Measurements from ENCODE around the gene CRYBB2.
"Not testable (repeated sequence)": the region's sequence is repeated elsewhere in the genome, so short reads cannot be mapped to it uniquely, and the experiment has no call there.

CRYBB2 gene

DNA sequence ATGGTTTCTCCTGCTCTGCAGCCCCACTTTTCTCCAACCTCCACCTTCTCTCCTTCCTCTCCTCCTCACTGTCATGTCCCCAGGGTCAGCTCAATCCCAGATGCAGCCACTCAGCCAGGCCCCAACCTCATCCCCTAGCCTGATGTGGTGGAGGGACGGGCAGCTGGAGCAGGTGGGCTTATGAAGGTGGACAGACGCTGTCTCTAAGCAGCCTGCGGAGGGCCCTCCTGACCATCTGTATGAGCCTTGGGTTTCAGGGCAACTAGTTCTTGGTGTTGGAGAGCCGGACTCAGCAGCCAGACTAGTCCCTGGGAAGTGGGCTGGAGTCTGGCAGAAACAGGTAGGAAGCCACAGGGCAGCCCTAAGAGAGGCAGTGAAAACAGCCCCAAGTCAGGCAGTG, 18.1 kb downstream of the CRYBB2 start:
- no peak for DNase-seq

- DNase-seq: not testable (repeated sequence)
Measured at GRCh38 chr22:25238058-25238457, 18.6 kb downstream of the CRYBB2 start.

GRCh38 chr22:25255169-25255568, 35.7 kb downstream of the CRYBB2 start:
- not testable (repeated sequence) for DNase-seq

- DNase-seq: not testable (repeated sequence)
Measured at GRCh38 chr22:25267567-25267966, 48.1 kb downstream of the CRYBB2 start.

- DNase-seq: not testable (repeated sequence)
Measured at GRCh38 chr22:25268902-25269301, 49.5 kb downstream of the CRYBB2 start.

- not testable (repeated sequence) for DNase-seq
Measured at GRCh38 chr22:25270061-25270460, 50.6 kb downstream of the CRYBB2 start.

GRCh38 chr22:25273231-25273630, 53.8 kb downstream of the CRYBB2 start:
- DNase-seq: not testable (repeated sequence)

GRCh38 chr22:25273928-25274327, 54.5 kb downstream of the CRYBB2 start:
- DNase-seq: not testable (repeated sequence)

DNA sequence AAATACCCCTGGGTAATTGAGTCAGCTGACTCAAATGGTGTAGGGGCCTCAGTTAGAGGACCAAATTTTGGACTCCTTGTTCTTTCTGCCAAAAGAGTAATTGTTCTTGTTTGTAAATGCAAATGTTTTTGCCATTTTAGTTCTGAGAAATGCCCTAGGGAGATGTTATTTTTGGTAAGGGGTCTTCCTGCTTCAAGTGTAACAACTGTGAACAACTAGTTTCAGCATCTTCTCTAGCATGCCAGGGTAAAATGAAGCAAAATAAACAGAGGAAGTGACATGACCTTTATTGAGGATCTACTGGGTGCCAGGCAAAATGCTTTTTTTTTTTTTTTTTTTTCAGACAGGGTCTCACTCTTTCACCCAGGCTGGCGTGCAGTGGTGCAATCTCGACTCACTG, 60.7 kb downstream of the CRYBB2 start:
- DNase-seq: not testable (repeated sequence)

Measured in GOT3 (cell line).